Suppressor macrophage treated with lipopolysaccharide for 4 hours (primary cell): ENCODE results near the gene TEKT1.

Experiments
- DNase-seq: peaks from one replicate; pipeline ENCODE4 v3.0.0-alpha.2; 2020

The TEKT1 gene

DNA sequence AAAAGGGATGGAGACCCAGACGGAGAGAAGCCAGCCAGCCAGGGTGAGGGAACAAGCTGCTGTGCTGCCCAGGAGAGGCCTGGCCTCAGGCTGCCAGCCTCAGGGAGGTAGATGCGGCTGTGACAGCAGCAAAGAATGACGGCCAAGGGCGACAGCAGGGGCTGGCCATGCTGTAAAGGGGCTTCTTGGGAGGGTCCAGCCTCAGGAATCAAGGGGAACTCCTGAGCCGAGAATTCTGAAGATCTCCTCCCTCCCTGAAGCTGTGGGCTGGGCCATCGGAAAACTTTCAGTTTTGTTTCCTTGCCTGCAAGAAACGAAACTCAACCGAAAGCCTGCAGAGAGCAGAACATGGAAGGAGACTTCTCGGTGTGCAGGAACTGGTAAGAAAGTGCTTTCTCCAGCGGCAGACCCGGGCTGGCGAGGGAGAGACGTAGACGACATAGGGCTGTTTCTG is 75.8 kb downstream of the TEKT1 start, which contains the start of gene XAF1:
TSS of gene XAF1 (plus strand) at position 316 of the 454 bp plus-strand sequence. CDS start at position 349, 33 bp downstream.
- DNase-seq, result peak; percentile 95

DNA sequence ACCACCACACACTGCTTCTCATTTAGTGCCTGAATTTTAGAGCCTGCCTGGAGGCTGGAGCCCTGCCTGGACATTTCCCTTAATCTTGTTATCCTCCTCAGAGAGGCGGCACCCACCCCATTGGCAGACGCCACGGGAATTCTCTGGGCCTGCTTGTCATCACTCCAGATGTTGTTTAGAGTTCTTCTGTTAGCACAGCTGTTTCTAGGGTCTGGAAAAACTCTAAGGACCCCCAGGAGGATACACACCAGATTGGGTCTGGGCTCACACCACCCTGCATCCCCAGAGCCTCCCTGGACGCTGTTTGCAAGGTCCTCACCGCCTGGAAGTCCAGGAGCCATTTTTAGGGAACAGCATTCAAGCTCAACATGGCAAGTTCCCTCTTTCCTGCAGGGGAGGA is 76.2 kb downstream of the TEKT1 start:
- DNase-seq, result no peak

DNA sequence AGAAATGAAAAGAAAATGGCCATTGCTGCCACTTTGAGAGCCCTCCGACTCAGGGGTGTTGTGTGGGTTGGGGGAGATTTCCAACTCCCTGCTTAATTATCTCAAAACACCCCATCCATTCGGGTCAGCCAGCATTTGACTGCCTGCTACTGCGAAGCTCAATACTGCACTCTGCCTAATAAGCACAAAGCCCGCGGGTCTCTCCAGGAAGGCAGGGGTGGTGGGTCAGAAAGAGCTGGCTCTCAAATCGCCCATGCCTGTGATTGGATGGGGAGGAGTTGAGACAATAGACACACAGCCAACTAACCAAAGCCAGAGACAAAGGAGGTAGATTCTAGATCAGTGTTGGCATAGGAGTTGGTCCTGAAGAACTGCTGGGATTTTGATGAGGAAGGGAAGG is 78.0 kb downstream of the TEKT1 start:
- DNase-seq, result no peak

DNA sequence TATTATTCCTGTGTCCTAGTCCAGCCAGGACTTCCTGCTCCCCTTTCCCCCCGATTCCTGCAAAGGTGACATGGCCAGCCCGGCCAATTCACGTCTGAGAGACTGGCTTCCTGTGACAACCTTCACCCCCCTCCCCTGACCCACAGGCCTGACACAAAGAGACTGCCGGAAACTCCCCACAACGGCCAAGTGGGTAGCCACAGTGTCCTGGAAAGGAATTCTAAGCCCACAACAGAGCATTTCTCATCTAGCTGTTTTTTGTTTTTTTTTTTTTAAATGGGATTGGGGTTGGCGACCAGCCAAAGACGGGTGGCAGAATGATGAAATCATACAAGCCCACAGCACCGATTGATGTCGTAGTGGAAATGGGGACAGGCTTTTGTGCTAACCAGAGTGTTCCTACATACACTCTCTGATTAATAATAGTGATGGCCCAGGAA is 78.5 kb downstream of the TEKT1 start:
- peak; percentile 62 for DNase-seq

DNA sequence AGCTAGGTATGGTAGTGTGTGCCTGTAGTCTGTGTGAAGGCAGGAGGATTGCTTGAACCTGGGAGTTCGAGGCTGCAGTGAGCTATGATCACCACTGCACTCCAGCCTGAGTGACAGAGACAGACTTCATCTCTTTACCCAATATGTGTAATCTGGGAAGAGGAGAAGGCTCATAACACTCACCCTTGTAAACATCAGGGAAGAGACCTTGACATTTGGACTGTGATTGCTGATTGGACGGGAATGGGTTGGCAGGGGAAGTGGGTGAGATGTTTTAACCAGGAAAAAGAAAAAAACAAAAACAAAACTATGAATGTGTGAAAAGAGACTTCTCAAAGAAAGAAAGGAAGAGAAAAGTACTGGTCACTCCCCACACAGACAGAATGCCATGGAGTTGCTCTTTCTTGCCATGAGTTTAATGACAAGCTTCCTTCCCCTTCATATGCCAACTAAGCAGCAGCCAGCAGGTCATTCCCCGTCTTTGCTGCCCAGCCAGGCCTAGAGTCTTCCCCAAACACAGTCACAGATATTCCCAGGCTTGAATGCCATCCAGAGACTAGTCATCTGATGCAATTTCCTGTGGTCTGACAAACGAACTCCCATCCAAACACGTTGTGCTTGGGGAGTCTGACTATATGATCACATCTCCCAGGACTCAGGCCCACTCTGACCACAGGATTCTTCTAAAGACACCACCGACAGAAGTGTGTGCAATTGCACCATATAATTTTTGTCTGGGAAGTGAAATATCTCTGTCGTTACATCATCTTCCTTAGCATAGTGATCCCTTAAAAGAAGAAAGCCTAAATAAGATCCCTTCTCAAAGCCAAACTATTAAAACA is 79.2 kb downstream of the TEKT1 start:
- DNase-seq, result peak; percentile 97

DNA sequence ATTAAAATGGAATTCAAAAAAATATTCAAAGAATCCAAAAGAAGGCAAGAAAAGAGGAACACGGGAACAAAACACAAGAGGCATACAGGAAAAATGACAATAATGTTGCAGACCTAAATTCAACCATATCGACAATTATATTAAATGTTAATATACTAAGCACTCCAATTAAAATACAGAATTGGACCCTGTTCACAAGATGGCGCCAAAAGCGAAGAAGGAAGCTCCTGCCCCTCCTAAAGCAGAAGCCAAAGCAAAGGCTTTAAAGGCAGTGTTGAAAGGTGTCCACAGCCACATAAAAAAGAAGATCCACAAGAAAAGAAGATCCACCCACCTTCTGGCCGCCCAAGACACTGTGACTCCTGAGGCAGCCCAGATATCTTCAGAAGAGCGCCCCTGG is 82.0 kb downstream of the TEKT1 start:
- DNase-seq, result peak; percentile 31

DNA sequence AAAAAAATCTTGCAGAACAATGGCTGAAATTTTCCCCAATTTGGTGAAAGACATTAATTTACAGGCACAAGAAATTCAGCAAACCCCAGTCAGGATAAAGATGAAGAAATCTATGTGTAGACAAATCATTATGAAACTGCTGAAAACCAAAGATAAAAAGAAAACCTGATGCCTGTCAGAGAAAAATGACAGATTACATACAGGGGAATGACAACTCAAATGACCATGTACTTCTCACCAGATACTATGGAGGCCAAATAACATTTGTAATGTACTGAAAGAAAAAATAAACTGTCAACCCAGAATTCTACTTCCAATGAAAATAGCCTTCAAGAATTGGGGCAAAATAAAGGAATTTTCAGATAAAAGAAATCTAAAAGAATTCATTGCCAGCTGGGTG is 82.9 kb downstream of the TEKT1 start:
- no peak for DNase-seq
